Keratinocyte (primary cell): ENCODE results near the gene PRPSAP1. TPM values are rescaled to one million over a fixed set of nuclear protein-coding genes. Genes with fewer than 3 reads are reported as not detected.
A peak's percentile ranks its signal among the peaks of the same experiment; 100 is the strongest.

Source experiments
- DNase-seq: peaks from one replicate; pipeline ENCODE4 v3.0.0-alpha.2; 2011; ENCODE audit warnings: low read depth, missing footprints, low spot score
- FAIRE-seq: peaks from 2 replicates; lab custom pipeline; 2011; peaks lifted over from hg19 to GRCh38; lab: Jason Lieb, UNC
- H2AFZ ChIP-seq: 2 replicates; pipeline ENCODE4 v1.6.0; 2012; ENCODE audit warnings: low read length, control low read depth, inconsistent platforms; ENCODE audit not compliant: control insufficient read depth
- H3K27ac ChIP-seq: 2 replicates; pipeline ENCODE4 v1.5.1; 2011; ENCODE audit warnings: low read length; ENCODE audit not compliant: control insufficient read depth, insufficient read depth
- H3K27me3 ChIP-seq: 3 replicates; pipeline ENCODE4 v1.6.0; 2011; ENCODE audit warnings: low read length; ENCODE audit not compliant: control insufficient read depth, insufficient read depth; ENCODE audit errors: extremely low read depth
- H3K36me3 ChIP-seq, 2 experiments: 2 replicates in 1 of 2; 3 replicates in 1 of 2; pipeline ENCODE4 v1.5.1; 2011; ENCODE audit warnings: low read length in 2 of 2, mild to moderate bottlenecking in 1 of 2; ENCODE audit not compliant: control insufficient read depth in 2 of 2, insufficient read depth in 2 of 2; ENCODE audit errors: extremely low read depth in 1 of 2
- H3K4me1 ChIP-seq: 3 replicates; pipeline ENCODE4 v1.5.1; 2011; ENCODE audit warnings: low read length; ENCODE audit not compliant: control insufficient read depth, insufficient read depth; ENCODE audit errors: extremely low read depth
- H3K4me2 ChIP-seq: 3 replicates; pipeline ENCODE4 v1.6.0; 2011; ENCODE audit warnings: low read depth, low read length; ENCODE audit not compliant: control insufficient read depth, insufficient read depth; ENCODE audit errors: extremely low read depth
- H3K4me3 ChIP-seq, 3 experiments: fragments of 200-600 bp in 1 of 3; sonication (generic) in 1 of 3; 2 replicates in 2 of 3; 3 replicates in 1 of 3; pipeline ENCODE4 v1.5.1; 2011 to 2016; ENCODE audit warnings: low read length in 3 of 3, mild to moderate bottlenecking in 3 of 3, control low read depth in 2 of 3, inconsistent platforms in 1 of 3, low read depth in 1 of 3, mixed read lengths in 1 of 3, mixed run types in 1 of 3, moderate library complexity in 1 of 3; ENCODE audit not compliant: control insufficient read depth in 2 of 3, insufficient read depth in 2 of 3; ENCODE audit errors: extremely low read depth in 1 of 3
- H3K79me2 ChIP-seq: 2 replicates; pipeline ENCODE4 v1.6.0; 2012; ENCODE audit warnings: low read length; ENCODE audit not compliant: control insufficient read depth, insufficient read depth
- H3K9ac ChIP-seq: 3 replicates; pipeline ENCODE4 v1.6.0; 2011; ENCODE audit warnings: low read length; ENCODE audit not compliant: control insufficient read depth, insufficient read depth; ENCODE audit errors: extremely low read depth
- H3K9me1 ChIP-seq: 3 replicates; pipeline ENCODE4 v1.6.0; 2011; ENCODE audit warnings: low read length; ENCODE audit not compliant: control insufficient read depth, insufficient read depth; ENCODE audit errors: extremely low read depth
- H3K9me3 ChIP-seq: 2 replicates; pipeline ENCODE4 v1.5.1; 2012; ENCODE audit warnings: low read depth, low read length; ENCODE audit not compliant: control insufficient read depth
- H4K20me1 ChIP-seq: 3 replicates; pipeline ENCODE4 v1.6.0; 2011; ENCODE audit warnings: low read length; ENCODE audit not compliant: control insufficient read depth, insufficient read depth; ENCODE audit errors: extremely low read depth
- CTCF ChIP-seq, 3 experiments: IDR thresholded peaks in 1 of 3; conservative IDR thresholded peaks in 1 of 3; optimal IDR thresholded peaks in 1 of 3; 2 replicates in 2 of 3; 3 replicates in 1 of 3; pipeline versions ENCODE3 to v1.5.1; 2011; ENCODE audit warnings: low read length in 3 of 3, mild to moderate bottlenecking in 3 of 3, moderate library complexity in 2 of 3, control low read depth in 1 of 3, inconsistent platforms in 1 of 3; ENCODE audit not compliant: insufficient read depth in 2 of 3; ENCODE audit errors: extremely low read depth in 1 of 3
- EZH2 ChIP-seq: IDR thresholded peaks from one replicate; pipeline ENCODE4 v1.6.1; 2012; ENCODE audit warnings: inconsistent platforms, mild to moderate bottlenecking, low read length, moderate library complexity
- dilution Hi-C: fragments of 300-500 bp; cut with MboI; formaldehyde crosslinking; loops from one replicate; pipeline ENCODE4 v1.7.0; 2020; ENCODE audit warnings: low sequenced_read_pairs; ENCODE audit not compliant: extremely low pct_ligation_motif_present
- polyA plus RNA-seq, 5 experiments: library from polyadenylated mRNA; depleted of rRNA in 3 of 5; stranded (reverse) in 3 of 5; stranded (forward) in 1 of 5; unstranded in 1 of 5; fragments of >200 nt; gene quantifications; 1 replicate in 1 of 5; 2 replicates in 3 of 5; 3 replicates in 1 of 5; pipeline versions ENCODE4 v1.2.1 to v1.2.3, GENCODE V29; 2011 to 2012; ENCODE audit warnings: missing spikeins in 2 of 5, low read depth in 1 of 5, low replicate concordance in 1 of 5

The PRPSAP1 gene
- polyA plus RNA-seq, 1 donor (not counting 4 experiments of a cell fraction or from before 2014, with no cell fraction given): 51.4 TPM

- Histone ChIP-seq H3K4me1 (peaks cover 16% of the 10 kb centered on the region), H4K20me1 (no peaks in the 10 kb centered on the region), H3K9me1 (no peaks in the 10 kb centered on the region), H3K36me3 (no peaks in the 10 kb centered on the region), H3K79me2 (peaks cover 23% of the 10 kb centered on the region), H3K9me3 (no peaks in the 10 kb centered on the region), H3K4me3 (peak overlapping the region; percentile 57 to 90 (median 79)), H3K4me2 (peak overlapping the region; percentile 94), H2AFZ (peak overlapping the region; percentile 98), H3K9ac (peak overlapping the region; percentile 94), H3K27ac (peak overlapping the region; percentile 97), H3K27me3 (no peaks in the 10 kb centered on the region)
- TF ChIP-seq EZH2 (no peak), CTCF (optimal IDR thresholded peaks at IDR 0.05 in 1 of 3, IDR thresholded peaks at IDR 0.05 in 1 of 3, conservative IDR thresholded peaks at IDR 0.05 in 1 of 3; ENCODE audit: extremely low read depth in 1 of 3, insufficient read depth in 2 of 3, low read length in 3 of 3) (no peak)
- FAIRE-seq: no peak
- DNase-seq: no peak
- dilution Hi-C loops: no loop called here
Measured at GRCh38 chr17:76353004-76353598, 615 bp downstream of the PRPSAP1 start.

DNA sequence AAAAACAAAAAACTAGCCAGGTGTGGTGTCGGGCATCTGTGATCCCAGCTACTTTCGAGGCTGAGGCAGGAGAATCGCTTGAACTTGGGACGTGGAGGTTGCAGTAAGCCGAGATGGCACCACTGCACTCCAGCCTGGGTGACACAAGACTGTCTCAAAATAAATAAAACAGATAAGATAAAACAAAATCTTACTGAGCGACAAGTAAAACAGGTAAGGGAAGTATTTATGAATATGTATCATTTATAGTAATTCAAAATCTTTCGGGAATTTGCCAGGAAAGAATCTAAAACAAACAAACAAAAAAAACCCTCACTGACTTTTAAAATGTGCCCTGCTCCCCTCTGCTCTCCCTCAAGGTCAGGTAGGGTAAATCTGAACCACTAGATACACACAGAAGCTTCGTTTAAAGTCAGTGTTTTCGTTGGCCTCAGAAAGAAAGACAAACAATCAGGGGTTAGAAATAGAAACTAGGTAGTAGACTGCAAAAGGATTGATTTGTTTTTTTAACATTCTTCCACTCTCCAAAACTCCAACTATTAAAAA is 2.1 kb downstream of the PRPSAP1 start:
- DNase-seq: no peak
- H2AFZ ChIP-seq: no peak overlapping the region
- H3K4me1 ChIP-seq: peaks cover 16% of the 10 kb centered on the region
- H3K27me3 ChIP-seq: no peaks in the 10 kb centered on the region
- no peak for TF ChIP-seq CTCF (optimal IDR thresholded peaks at IDR 0.05 in 1 of 3, IDR thresholded peaks at IDR 0.05 in 1 of 3, conservative IDR thresholded peaks at IDR 0.05 in 1 of 3; ENCODE audit: extremely low read depth in 1 of 3, insufficient read depth in 2 of 3, low read length in 3 of 3)
- no peak for TF ChIP-seq EZH2
- H3K27ac ChIP-seq: no peak overlapping the region
- H3K4me2 ChIP-seq: peak overlapping the region; percentile 48
- dilution Hi-C loops: no loop called here
- H3K4me3 ChIP-seq: peak overlapping the region in 1 of 3 experiments; percentile 18
- H3K9me3 ChIP-seq: no peaks in the 10 kb centered on the region
- no peak overlapping the region for H3K9ac ChIP-seq
- H3K79me2 ChIP-seq: peaks cover 23% of the 10 kb centered on the region
- no peak for FAIRE-seq
- no peaks in the 10 kb centered on the region for H3K9me1 ChIP-seq
- H4K20me1 ChIP-seq: no peaks in the 10 kb centered on the region
- H3K36me3 ChIP-seq: peaks cover 0 to 6% of the 10 kb centered on the region in 2 experiments
